Endothelial cell of umbilical vein (primary cell): ENCODE data around the gene SLC41A3.

Experiments
- CTCF ChIP-seq, 2 donors: IDR thresholded peaks; 1 replicate in 1 of 2; 2 replicates in 1 of 2; pipeline ENCODE4 v1.5.1; 2011; ENCODE audit warnings: low read length in 2 of 2, mild to moderate bottlenecking in 2 of 2, moderate library complexity in 2 of 2, control low read depth in 1 of 2, inconsistent platforms in 1 of 2, low read depth in 1 of 2; ENCODE audit not compliant: insufficient read depth in 1 of 2; ENCODE audit errors: extremely low read depth in 1 of 2
- EZH2 ChIP-seq: IDR thresholded peaks from 2 replicates; pipeline ENCODE4 v1.6.1; 2012; ENCODE audit warnings: borderline replicate concordance, low read depth, mild to moderate bottlenecking, moderate library complexity, low read length, inconsistent platforms; ENCODE audit not compliant: severe bottlenecking
- FOS ChIP-seq: IDR thresholded peaks from 2 replicates; pipeline ENCODE4 v1.6.1; 2011; ENCODE audit warnings: mild to moderate bottlenecking, low read length, moderate library complexity, borderline replicate concordance; ENCODE audit not compliant: insufficient read depth
- GATA2 ChIP-seq: IDR thresholded peaks from 2 replicates; pipeline ENCODE4 v1.7.0; 2011; ENCODE audit warnings: low read depth, mild to moderate bottlenecking, moderate library complexity, mixed read lengths, low read length; ENCODE audit not compliant: insufficient read length, insufficient read depth
- JUN ChIP-seq: IDR thresholded peaks from 2 replicates; pipeline ENCODE4 v1.6.1; 2011; ENCODE audit warnings: borderline replicate concordance, low read depth; ENCODE audit not compliant: insufficient read length, insufficient read depth
- MAX ChIP-seq: IDR thresholded peaks from 2 replicates; pipeline ENCODE4 v1.6.1; 2011; ENCODE audit not compliant: insufficient read depth, insufficient read length
- MYC ChIP-seq: IDR thresholded peaks from one replicate; pipeline ENCODE4 v1.6.1; 2011; ENCODE audit warnings: mild to moderate bottlenecking, low read depth, low read length
- POLR2A ChIP-seq: IDR thresholded peaks from 2 replicates; pipeline ENCODE4 v1.6.1; 2012; ENCODE audit warnings: low read depth, mild to moderate bottlenecking, control low read depth, low read length
- POLR2AphosphoS5 ChIP-seq: IDR thresholded peaks from 2 replicates; pipeline ENCODE4 v1.6.1; 2012; ENCODE audit warnings: low read depth, mild to moderate bottlenecking, control low read depth, low read length, moderate library complexity; ENCODE audit not compliant: insufficient read depth

- no peak for TF ChIP-seq POLR2A
- TF ChIP-seq EZH2: no peak
- no peak for TF ChIP-seq CTCF (IDR thresholded peaks at IDR 0.05; ENCODE audit: extremely low read depth in 1 of 2, insufficient read depth in 1 of 2, low read depth in 1 of 2, low read length in 2 of 2)
- TF ChIP-seq POLR2AphosphoS5: no peak
- no peak for TF ChIP-seq MAX
- TF ChIP-seq JUN: no peak
- no peak for TF ChIP-seq FOS
- TF ChIP-seq GATA2: no peak
- TF ChIP-seq MYC: no peak
Observed at GRCh38 chr3:126107203-126107939, 23.4 kb upstream of the SLC41A3 start.
